Liver (tissue), 9 donors: ENCODE data around the gene TNFAIP8. TPM values are rescaled to one million over a fixed set of nuclear protein-coding genes. Genes with fewer than 3 reads are reported as not detected.

Source experiments
- DNase-seq: peaks from one replicate; pipeline ENCODE4 v3.0.0-alpha.2; 2017; ENCODE audit warnings: low spot score
- H3K27ac ChIP-seq, 2 donors: one replicate each; pipeline ENCODE4 v1.7.0; 2013; ENCODE audit warnings: inconsistent platforms in 2 of 2, low read length in 2 of 2, control low read depth in 1 of 2, low read depth in 1 of 2, mild to moderate bottlenecking in 1 of 2
- H3K27me3 ChIP-seq, 4 donors: one replicate each; pipeline versions ENCODE4 v1.6.1 to v1.7.0; 2013; ENCODE audit warnings: low read length in 3 of 4, inconsistent platforms in 1 of 4, mild to moderate bottlenecking in 1 of 4, moderate library complexity in 1 of 4; ENCODE audit not compliant: control insufficient read depth in 4 of 4, insufficient read depth in 4 of 4
- H3K36me3 ChIP-seq, 4 donors: one replicate each; pipeline versions ENCODE4 v1.6.1 to v1.7.0; 2013; ENCODE audit warnings: low read length in 3 of 4, mild to moderate bottlenecking in 3 of 4, low read depth in 1 of 4, moderate library complexity in 1 of 4; ENCODE audit not compliant: control insufficient read depth in 4 of 4, insufficient read depth in 3 of 4
- H3K4me1 ChIP-seq, 4 donors: one replicate each; pipeline versions ENCODE4 v1.6.1 to v1.7.0; 2013; ENCODE audit warnings: low read length in 3 of 4, mild to moderate bottlenecking in 3 of 4, moderate library complexity in 1 of 4; ENCODE audit not compliant: control insufficient read depth in 4 of 4, insufficient read depth in 4 of 4
- H3K4me3 ChIP-seq, 3 donors: one replicate each; pipeline versions ENCODE4 v1.6.1 to v1.7.0; 2013; ENCODE audit warnings: low read length in 3 of 3, control low read depth in 1 of 3, low read depth in 1 of 3, mild to moderate bottlenecking in 1 of 3
- H3K9ac ChIP-seq, 2 donors: one replicate each; pipeline ENCODE4 v1.7.0; 2013; ENCODE audit warnings: low read length in 2 of 2, mild to moderate bottlenecking in 2 of 2, moderate library complexity in 2 of 2, control low read depth in 1 of 2, low read depth in 1 of 2
- H3K9me3 ChIP-seq, 4 donors: one replicate each; pipeline versions ENCODE4 v1.6.1 to v1.7.0; 2013; ENCODE audit warnings: low read length in 3 of 4; ENCODE audit not compliant: control insufficient read depth in 4 of 4
- ATF3 ChIP-seq: IDR thresholded peaks from 2 replicates; pipeline ENCODE4 v1.6.1; 2016; ENCODE audit warnings: antibody characterized with exemption
- CTCF ChIP-seq: fragments of 150-350 bp; IDR thresholded peaks from 2 replicates; pipeline ENCODE4 v1.5.1; 2017; ENCODE audit warnings: improper control_type of control experiment, low read depth, low read length; ENCODE audit not compliant: missing input control
- EGR1 ChIP-seq, 2 donors: IDR thresholded peaks; 2 replicates each; pipeline ENCODE4 v1.6.1; 2016 to 2018; ENCODE audit warnings: antibody characterized with exemption in 2 of 2, low read depth in 2 of 2
- FOXA1 ChIP-seq: IDR thresholded peaks from 2 replicates; pipeline ENCODE4 v1.6.1; 2016; ENCODE audit warnings: antibody characterized with exemption
- FOXA2 ChIP-seq: IDR thresholded peaks from 2 replicates; pipeline ENCODE4 v1.6.1; 2016; ENCODE audit warnings: antibody characterized with exemption
- GABPA ChIP-seq, 2 donors: IDR thresholded peaks in 1 of 2; conservative IDR thresholded peaks in 1 of 2; 2 replicates each; pipeline ENCODE4 v1.6.1; 2016; ENCODE audit warnings: antibody characterized with exemption in 2 of 2, mild to moderate bottlenecking in 1 of 2, moderate library complexity in 1 of 2
- HNF4A ChIP-seq, 2 donors: conservative IDR thresholded peaks; 2 replicates each; pipeline ENCODE4 v1.6.1; 2016; ENCODE audit warnings: antibody characterized with exemption in 2 of 2, mild to moderate bottlenecking in 2 of 2
- HNF4G ChIP-seq: IDR thresholded peaks from 2 replicates; pipeline ENCODE4 v1.6.1; 2016; ENCODE audit warnings: antibody characterized with exemption
- JUND ChIP-seq, 2 donors: IDR thresholded peaks; 2 replicates each; pipeline ENCODE4 v1.6.1; 2016; ENCODE audit warnings: antibody characterized with exemption in 2 of 2
- MAX ChIP-seq: IDR thresholded peaks from 2 replicates; pipeline ENCODE4 v1.6.1; 2016; ENCODE audit warnings: antibody characterized with exemption
- NR2F2 ChIP-seq: IDR thresholded peaks from 2 replicates; pipeline ENCODE4 v1.6.1; 2016; ENCODE audit warnings: antibody characterized with exemption
- RAD21 ChIP-seq, 2 donors: IDR thresholded peaks; 2 replicates each; pipeline ENCODE4 v1.6.1; 2016; ENCODE audit warnings: antibody characterized with exemption in 2 of 2, mild to moderate bottlenecking in 2 of 2
- REST ChIP-seq: IDR thresholded peaks from 2 replicates; pipeline ENCODE4 v1.6.1; 2016; ENCODE audit warnings: antibody characterized with exemption, mild to moderate bottlenecking
- RXRA ChIP-seq, 2 donors: IDR thresholded peaks; 2 replicates each; pipeline ENCODE4 v1.6.1; 2017 to 2018; ENCODE audit warnings: antibody characterized with exemption in 2 of 2, mild to moderate bottlenecking in 1 of 2
- SP1 ChIP-seq: IDR thresholded peaks from 2 replicates; pipeline ENCODE4 v1.6.1; 2018; ENCODE audit warnings: antibody characterized with exemption, mild to moderate bottlenecking
- TAF1 ChIP-seq: conservative IDR thresholded peaks from 2 replicates; pipeline ENCODE4 v1.6.1; 2016; ENCODE audit warnings: antibody characterized with exemption, mild to moderate bottlenecking
- YY1 ChIP-seq: IDR thresholded peaks from 2 replicates; pipeline ENCODE4 v1.6.1; 2016; ENCODE audit warnings: antibody characterized with exemption, mild to moderate bottlenecking
- WGBS: extraction: QIAGEN DNeasy Blood & Tissue Kit; methylation state at CpG from one replicate; pipeline ENCODE4 v1.1.7; 2013; 5-methylcytosine and 5-hydroxymethylcytosine counted together
- polyA plus RNA-seq, 2 donors: library from polyadenylated mRNA; stranded (reverse) in 1 of 2; unstranded in 1 of 2; fragments of 200-250 nt in 1 of 2; fragments of >200 nt in 1 of 2; fragmentation: Nextera tagmentation in 1 of 2; extraction: Ambion mirVana in 1 of 2; gene quantifications; one replicate each; pipeline versions ENCODE4 v1.2.1 to v1.2.3, GENCODE V29; 2013 to 2015
- total RNA-seq, 2 donors: library from RNA; depleted of rRNA; stranded (reverse); fragments of >200 nt; gene quantifications; one replicate each; pipeline ENCODE4 v1.2.3, GENCODE V29; 2014
- TF ChIP-seq, protein P1 (sequence below): IDR thresholded peaks from 2 replicates; pipeline ENCODE4 v1.6.1; 2016; ENCODE audit warnings: antibody characterized with exemption
- donor health status: healthy.
- donor health status: healthy.
- donor health status: healthy.
- donor health status: healthy.
- donor health status: healthy.

The TNFAIP8 gene
- total and polyA plus RNA-seq, 4 donors = 2.6 to 28.6 (median 4.4) TPM

- H3K4me1 ChIP-seq = peaks cover 0 to 9% (median 0%) of the 10 kb centered on the region in 4 donors
- DNase-seq = no peak
- no peaks in the 10 kb centered on the region for H3K27me3 ChIP-seq
- WGBS = 94% methylated on average over 1 of the region's 1 CpG
- no peaks in the 10 kb centered on the region for H3K9me3 ChIP-seq
- H3K27ac ChIP-seq = no peak overlapping the region
- no peak overlapping the region for H3K9ac ChIP-seq
- TF ChIP-seq, protein P1, sequence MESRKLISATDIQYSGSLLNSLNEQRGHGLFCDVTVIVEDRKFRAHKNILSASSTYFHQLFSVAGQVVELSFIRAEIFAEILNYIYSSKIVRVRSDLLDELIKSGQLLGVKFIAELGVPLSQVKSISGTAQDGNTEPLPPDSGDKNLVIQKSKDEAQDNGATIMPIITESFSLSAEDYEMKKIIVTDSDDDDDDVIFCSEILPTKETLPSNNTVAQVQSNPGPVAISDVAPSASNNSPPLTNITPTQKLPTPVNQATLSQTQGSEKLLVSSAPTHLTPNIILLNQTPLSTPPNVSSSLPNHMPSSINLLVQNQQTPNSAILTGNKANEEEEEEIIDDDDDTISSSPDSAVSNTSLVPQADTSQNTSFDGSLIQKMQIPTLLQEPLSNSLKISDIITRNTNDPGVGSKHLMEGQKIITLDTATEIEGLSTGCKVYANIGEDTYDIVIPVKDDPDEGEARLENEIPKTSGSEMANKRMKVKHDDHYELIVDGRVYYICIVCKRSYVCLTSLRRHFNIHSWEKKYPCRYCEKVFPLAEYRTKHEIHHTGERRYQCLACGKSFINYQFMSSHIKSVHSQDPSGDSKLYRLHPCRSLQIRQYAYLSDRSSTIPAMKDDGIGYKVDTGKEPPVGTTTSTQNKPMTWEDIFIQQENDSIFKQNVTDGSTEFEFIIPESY = no peak
- TF ChIP-seq SP1 = no peak
- TF ChIP-seq TAF1 = no peak
- TF ChIP-seq HNF4G = no peak
- H3K4me3 ChIP-seq = no peak overlapping the region
- no peaks in the 10 kb centered on the region for H3K36me3 ChIP-seq
Observed at GRCh38 chr5:119336262-119336661, 19.6 kb upstream of the TNFAIP8 start.

DNA sequence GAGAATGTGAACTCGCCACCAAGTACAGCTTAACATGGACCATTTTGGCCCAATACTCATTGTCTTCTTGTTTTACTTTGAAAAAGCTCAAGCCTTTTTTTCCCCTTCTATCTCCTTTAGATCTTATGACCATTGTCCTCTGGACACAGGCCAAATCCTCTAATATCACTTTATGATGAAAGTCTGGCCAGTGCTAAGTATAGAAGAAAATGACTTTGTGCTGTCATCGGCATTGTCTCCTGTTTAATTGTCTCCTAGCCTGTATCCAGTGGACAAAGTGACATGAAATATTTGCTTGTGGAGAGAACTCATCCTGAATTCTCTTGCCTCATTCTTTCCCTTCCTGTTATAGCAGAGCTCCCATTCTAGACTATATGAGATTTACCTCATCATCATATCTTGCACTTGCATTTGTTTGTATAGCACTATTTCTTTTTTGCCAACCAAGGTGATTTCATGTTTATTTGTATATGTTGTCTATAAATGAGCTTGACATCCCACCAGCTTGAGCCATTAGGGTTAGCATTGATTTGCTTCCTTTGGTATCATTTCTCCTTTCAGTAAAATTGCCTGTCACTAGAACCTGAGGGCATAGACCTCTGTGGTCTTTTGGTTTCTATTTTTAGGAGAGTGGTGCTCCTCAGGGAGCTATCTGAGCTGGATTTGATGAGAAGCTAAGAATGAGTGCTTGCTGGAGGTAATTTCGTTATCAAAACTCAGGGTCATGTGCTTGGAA lies 18.8 kb upstream of the TNFAIP8 start:
- no peak overlapping the region for H3K4me3 ChIP-seq
- DNase-seq = no peak
- 81% methylated on average over 3 of the region's 3 CpGs for WGBS
- no peak overlapping the region for H3K27ac ChIP-seq
- no peak for TF ChIP-seq JUND (IDR thresholded peaks at IDR 0.05)
- TF ChIP-seq EGR1 (IDR thresholded peaks at IDR 0.05; ENCODE audit: low read depth in 2 of 2) = no peak
- TF ChIP-seq RXRA (IDR thresholded peaks at IDR 0.05) = no peak
- TF ChIP-seq, protein P1 = no peak
- no peak for TF ChIP-seq FOXA2
- no peak for TF ChIP-seq MAX
- no peak for TF ChIP-seq RAD21 (IDR thresholded peaks at IDR 0.05)
- TF ChIP-seq HNF4G = no peak
- TF ChIP-seq SP1 = no peak
- TF ChIP-seq CTCF = no peak
- no peak for TF ChIP-seq GABPA (IDR thresholded peaks at IDR 0.05 in 1 of 2, conservative IDR thresholded peaks at IDR 0.05 in 1 of 2)
- TF ChIP-seq REST = no peak
- no peak for TF ChIP-seq NR2F2
- no peak for TF ChIP-seq ATF3
- no peak for TF ChIP-seq FOXA1
- TF ChIP-seq YY1 = no peak
- TF ChIP-seq HNF4A (conservative IDR thresholded peaks at IDR 0.05) = no peak
- no peak for TF ChIP-seq TAF1
- no peaks in the 10 kb centered on the region for H3K36me3 ChIP-seq
- no peaks in the 10 kb centered on the region for H3K9me3 ChIP-seq
- H3K9ac ChIP-seq = peak overlapping the region in 1 of 2 donors; percentile 30
- H3K27me3 ChIP-seq = no peaks in the 10 kb centered on the region
- peaks cover 0 to 9% (median 0%) of the 10 kb centered on the region in 4 donors for H3K4me1 ChIP-seq
